ENCODE data around the gene KHDC4. TPM values are rescaled to one million over a fixed set of nuclear protein-coding genes. Genes with fewer than 3 reads are reported as not detected.

The KHDC4 gene
- total RNA-seq, 1 donor from 2014 or later = 91.5 TPM

- Histone ChIP-seq H3K36me3 (peaks cover 9% of the 10 kb centered on the region), H3K4me2 (no peak overlapping the region), H3K27me3 (no peaks in the 10 kb centered on the region), H3K27ac (no peak overlapping the region), H2AFZ (replicated peaks) (no peak overlapping the region), H3F3A (ENCODE audit: low read depth) (no peaks in the 10 kb centered on the region), H3K4me1 (no peaks in the 10 kb centered on the region), H3K9ac (no peak overlapping the region), H3K4me3 (no peak overlapping the region), H3K79me2 (ENCODE audit: low read depth) (no peaks in the 10 kb centered on the region), H4K20me1 (ENCODE audit: low read depth) (peaks cover 4% of the 10 kb centered on the region), H3K9me3 (ENCODE audit: low read depth) (no peaks in the 10 kb centered on the region)
- Mint-ChIP-seq H3K27ac (no peak overlapping the region), H3K4me3 (no peak overlapping the region), H3K27me3 (ENCODE audit: insufficient read depth, low read depth) (peaks cover 7% of the 10 kb centered on the region), H3K36me3 (peaks cover 25% of the 10 kb centered on the region), H3K9me3 (no peaks in the 10 kb centered on the region), H3K4me1 (no peaks in the 10 kb centered on the region)
- TF ChIP-seq CTCF (IDR thresholded peaks at IDR 0.05) (no peak), EZH2 (IDR thresholded peaks at IDR 0.05) (no peak), EZH2phosphoT487 (IDR thresholded peaks at IDR 0.05) (no peak)
- DNase-seq (ENCODE audit: low spot score) = no peak
Observed at GRCh38 chr1:155954645-155955044, 20.4 kb upstream of the KHDC4 start.

- Mint-ChIP-seq H3K36me3 (peaks cover 24% of the 10 kb centered on the region), H3K4me3 (no peak overlapping the region), H3K9me3 (no peaks in the 10 kb centered on the region), H3K27ac (no peak overlapping the region), H3K27me3 (ENCODE audit: insufficient read depth, low read depth) (peaks cover 7% of the 10 kb centered on the region), H3K4me1 (no peaks in the 10 kb centered on the region)
- Histone ChIP-seq H3K4me3 (no peak overlapping the region), H3K79me2 (ENCODE audit: low read depth) (no peaks in the 10 kb centered on the region), H3K9ac (no peak overlapping the region), H3K27me3 (no peaks in the 10 kb centered on the region), H4K20me1 (ENCODE audit: low read depth) (peaks cover 4% of the 10 kb centered on the region), H3F3A (ENCODE audit: low read depth) (peaks cover 5% of the 10 kb centered on the region), H2AFZ (replicated peaks) (no peak overlapping the region), H3K27ac (no peak overlapping the region), H3K4me1 (no peaks in the 10 kb centered on the region), H3K9me3 (ENCODE audit: low read depth) (no peaks in the 10 kb centered on the region), H3K4me2 (no peak overlapping the region), H3K36me3 (peaks cover 16% of the 10 kb centered on the region)
- TF ChIP-seq EZH2 (IDR thresholded peaks at IDR 0.05) = no peak
- TF ChIP-seq CTCF (IDR thresholded peaks at IDR 0.05) = no peak
- TF ChIP-seq EZH2phosphoT487 (IDR thresholded peaks at IDR 0.05) = no peak
- no peak for DNase-seq (ENCODE audit: low spot score)
Observed at GRCh38 chr1:155952505-155952890, 18.3 kb upstream of the KHDC4 start.

GRCh38 chr1:155951753-155952504, 17.7 kb upstream of the KHDC4 start:
- no peak overlapping the region for H3K27ac Mint-ChIP-seq
- peaks cover 16% of the 10 kb centered on the region for H3K36me3 ChIP-seq
- no peak for DNase-seq (ENCODE audit: low spot score)

More at GRCh38 chr1:155951753-155952504, 17.7 kb upstream of the KHDC4 start:
- peaks cover 7% of the 10 kb centered on the region for H3K27me3 Mint-ChIP-seq (ENCODE audit: insufficient read depth, low read depth)
- no peak overlapping the region for H3K9ac ChIP-seq
- no peaks in the 10 kb centered on the region for H3K4me1 ChIP-seq
- H3K27ac ChIP-seq = no peak overlapping the region
- H3K36me3 Mint-ChIP-seq = peaks cover 19% of the 10 kb centered on the region
- no peaks in the 10 kb centered on the region for H3K9me3 ChIP-seq (ENCODE audit: low read depth)
- H3K4me3 Mint-ChIP-seq = no peak overlapping the region
- H4K20me1 ChIP-seq (ENCODE audit: low read depth) = peaks cover 8% of the 10 kb centered on the region
- TF ChIP-seq CTCF (IDR thresholded peaks at IDR 0.05) (no peak), EZH2phosphoT487 (IDR thresholded peaks at IDR 0.05) (no peak), EZH2 (IDR thresholded peaks at IDR 0.05) (no peak)
- H3K79me2 ChIP-seq (ENCODE audit: low read depth) = no peaks in the 10 kb centered on the region
- peaks cover 9% of the 10 kb centered on the region for H3F3A ChIP-seq (ENCODE audit: low read depth)
- no peaks in the 10 kb centered on the region for H3K4me1 Mint-ChIP-seq
- H3K4me3 ChIP-seq = no peak overlapping the region
- no peaks in the 10 kb centered on the region for H3K9me3 Mint-ChIP-seq
- no peaks in the 10 kb centered on the region for H3K27me3 ChIP-seq
- no peak overlapping the region for H2AFZ ChIP-seq (replicated peaks)
- H3K4me2 ChIP-seq = no peak overlapping the region
